ACHN (cell line): ENCODE results near the gene PRPF19.
"Not testable (repeated sequence)": the region's sequence is repeated elsewhere in the genome, so short reads cannot be mapped to it uniquely, and the experiment has no call there.

Experiments used
- DNase-seq: peaks from one replicate; pipeline ENCODE4 v3.0.0-alpha.2; 2015
- in situ Hi-C: cut with HindIII; loops from 2 replicates; pipeline ENCODE4 v1.10.0; 2017; ENCODE audit warnings: low sequenced_read_pairs, low pct_ligation_motif_present, low pct_unique_long_range_greater_than_20kb

Gene PRPF19

DNA sequence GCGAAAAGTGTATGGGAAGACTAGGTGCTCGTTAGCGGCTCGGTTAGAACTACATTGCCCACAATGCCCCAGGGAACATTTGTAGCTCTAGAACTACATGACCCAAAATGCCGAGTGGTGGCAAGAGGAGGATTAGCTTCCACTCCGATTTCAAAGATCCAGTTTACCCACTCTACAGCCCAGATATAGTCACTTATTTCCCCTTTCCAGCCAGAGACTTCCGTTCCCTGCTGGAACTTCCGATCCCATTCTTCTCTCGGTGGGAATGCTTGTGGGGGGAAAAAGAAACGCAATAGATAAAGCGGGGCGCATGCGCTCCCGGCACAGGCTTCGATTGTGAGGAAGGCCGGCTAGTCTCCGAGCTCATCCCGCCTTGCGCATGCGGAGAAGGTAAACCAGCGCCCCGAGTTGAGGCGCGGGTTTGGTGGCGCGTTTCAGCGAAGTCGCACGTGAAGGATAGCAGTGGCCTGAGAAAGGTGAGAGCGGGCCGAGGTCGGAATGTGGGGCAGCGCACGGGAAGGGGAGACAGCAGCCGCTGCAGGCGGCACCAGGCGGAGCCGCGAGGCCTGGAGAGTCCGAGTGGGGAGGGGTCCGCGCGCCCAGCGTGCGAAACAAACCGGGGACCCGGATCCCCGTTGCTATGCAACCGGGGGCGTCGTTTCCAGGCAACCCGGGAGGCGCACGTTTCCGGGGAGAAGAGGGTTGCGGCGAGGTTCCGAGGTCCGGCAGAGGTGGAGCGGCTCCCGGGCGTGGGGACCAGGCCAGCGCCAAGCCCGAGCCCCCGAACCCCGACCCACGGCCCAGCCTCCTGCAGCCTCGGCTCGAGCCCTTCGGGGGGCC, 7.6 kb upstream of the PRPF19 start, which contains the start of gene TMEM109:
Gene TMEM109, plus strand, starts transcription at position 366 of the 840 bp plus-strand sequence. CDS start 5,536 bp downstream, outside the sequence.
- in situ Hi-C loops: no loop called here

GRCh38 chr11:60912851-60913528, 6.6 kb upstream of the PRPF19 start:
- in situ Hi-C loops: no loop called here
- DNase-seq: no peak

More for the DNA sequence above, 7.6 kb upstream of the PRPF19 start, which contains the start of gene TMEM109:
- peak; percentile 84 for DNase-seq

- DNase-seq: no peak
- in situ Hi-C loops: no loop called here
Measured at GRCh38 chr11:60912223-60912850, 6.0 kb upstream of the PRPF19 start.

DNA sequence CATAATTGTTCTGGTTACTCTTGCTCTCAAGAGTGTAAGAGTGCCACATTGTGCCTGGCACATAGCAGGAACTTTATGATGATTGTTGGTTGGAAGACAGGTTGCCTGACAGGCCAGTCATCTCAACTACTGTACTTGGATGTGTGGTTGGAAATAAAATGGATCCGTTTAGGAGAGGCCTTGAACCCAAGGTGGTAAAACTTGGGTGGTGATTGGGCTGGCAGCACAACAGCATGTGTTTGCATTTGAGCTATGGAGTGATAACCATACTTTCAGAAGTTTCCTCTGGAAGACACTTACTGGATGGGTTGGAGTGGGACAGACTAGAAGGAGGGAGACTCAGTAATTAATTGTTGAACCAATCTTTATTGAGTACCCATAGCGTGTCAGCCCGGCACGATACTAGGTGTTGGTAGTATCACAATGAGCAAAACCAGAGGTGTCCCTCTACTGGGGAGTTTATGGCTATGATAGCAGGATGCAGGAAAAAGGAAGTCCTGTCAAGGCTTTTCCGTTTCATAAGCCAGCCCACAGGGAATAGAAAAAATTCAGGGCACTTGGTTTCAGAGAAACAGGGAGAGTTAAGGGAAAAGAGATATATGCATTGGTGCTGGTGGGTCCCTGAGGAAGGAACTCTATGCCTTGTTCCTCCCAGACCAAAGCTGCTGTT, 4.5 kb upstream of the PRPF19 start:
- DNase-seq: no peak
- in situ Hi-C loops: no loop called here

DNA sequence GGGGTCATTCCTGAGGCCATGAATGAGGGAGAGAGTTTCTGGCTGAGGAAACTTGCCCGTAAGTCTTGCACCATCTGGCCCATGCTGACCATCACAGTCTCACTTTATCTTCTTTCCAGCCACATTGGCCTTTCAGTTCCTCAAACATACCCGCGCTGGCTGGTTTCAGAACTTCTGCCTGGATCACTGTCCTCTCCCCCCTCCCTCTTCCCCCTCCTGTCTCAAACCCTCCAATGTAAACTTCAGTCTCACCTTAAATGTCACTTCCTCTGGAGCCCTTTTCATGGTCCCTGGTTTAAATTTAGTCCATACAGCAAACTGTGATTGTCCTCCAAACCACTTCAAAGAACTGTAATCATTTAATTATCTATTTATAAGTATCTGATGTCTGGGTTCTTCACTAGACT, 3.9 kb upstream of the PRPF19 start:
- no peak for DNase-seq
- in situ Hi-C loops: no loop called here

DNA sequence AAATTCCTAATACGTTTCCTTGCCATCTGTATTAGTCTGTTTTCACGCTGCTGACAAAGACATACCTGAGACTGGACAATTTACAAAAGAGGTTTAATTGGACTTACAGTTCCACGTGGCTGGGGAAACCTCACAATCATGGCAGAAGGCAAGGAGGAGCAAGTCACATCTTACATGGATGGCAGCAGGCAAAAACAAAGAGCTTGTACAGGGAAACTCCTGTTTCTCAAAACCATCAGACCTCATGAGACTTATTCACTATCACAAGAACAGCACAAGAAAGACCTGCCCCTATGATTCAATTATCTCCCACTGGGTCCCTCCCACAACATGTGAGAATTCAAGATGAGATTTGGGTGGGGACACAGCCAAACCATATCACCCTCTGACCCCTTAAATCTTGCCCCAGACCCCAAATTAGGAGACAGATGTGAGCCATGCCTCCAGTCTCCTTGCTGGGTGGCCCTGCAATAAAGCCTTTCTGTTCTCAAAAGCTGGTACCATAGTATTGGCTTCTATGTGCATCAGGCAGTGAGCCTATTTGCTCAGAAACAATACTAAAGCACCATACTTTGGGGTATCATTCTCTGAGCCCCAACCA, 3.4 kb upstream of the PRPF19 start:
- DNase-seq, in situ Hi-C loops: not testable (repeated sequence)

- no peak for DNase-seq
- in situ Hi-C loops: no loop called here
Measured at GRCh38 chr11:60908803-60909202, 2.4 kb upstream of the PRPF19 start.

- DNase-seq: peak; percentile 39
Measured at GRCh38 chr11:60905551-60906113, 753 bp downstream of the PRPF19 start.

DNA sequence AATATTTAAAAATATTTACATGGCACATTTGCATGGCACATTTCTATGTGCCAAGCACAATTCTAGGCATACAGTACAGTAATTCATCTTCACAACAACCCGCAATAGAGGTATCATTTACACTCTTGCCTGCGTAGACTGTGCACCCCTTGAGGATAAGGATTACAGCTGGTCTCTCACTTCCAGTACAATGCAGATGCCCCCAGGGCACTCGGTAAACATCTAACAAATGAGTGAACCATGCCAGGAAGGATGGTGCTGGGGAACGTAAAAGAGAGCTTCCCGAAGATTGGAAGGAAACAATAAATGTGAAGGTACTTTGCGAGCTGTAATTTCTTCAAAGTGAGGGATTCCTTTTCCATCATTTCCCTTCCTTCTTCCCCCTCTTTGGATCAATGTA, 1.3 kb downstream of the PRPF19 start:
- no peak for DNase-seq
- in situ Hi-C loops: no loop called here

More at GRCh38 chr11:60905551-60906113, 753 bp downstream of the PRPF19 start:
- in situ Hi-C loops: no loop called here

DNA sequence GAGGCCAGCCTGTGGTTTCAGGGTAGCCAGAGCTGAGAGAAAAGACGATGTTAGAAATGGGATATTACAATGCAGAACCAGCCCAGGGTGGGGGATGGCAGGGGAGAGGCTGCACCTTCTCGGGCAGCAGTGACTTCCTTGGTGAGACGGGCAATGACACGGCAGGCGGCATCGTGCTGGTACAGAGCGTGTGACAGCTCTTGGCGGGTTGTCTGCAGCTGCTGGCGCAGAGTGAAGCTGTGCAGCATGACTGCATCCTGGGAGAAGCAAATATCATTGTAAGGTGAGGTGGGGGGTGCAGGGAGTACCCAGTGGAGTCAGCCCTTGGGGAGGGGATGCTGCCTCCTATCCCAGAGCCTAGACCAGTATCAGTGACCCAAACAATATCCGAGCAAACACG, 3.8 kb downstream of the PRPF19 start:
- no peak for DNase-seq
- in situ Hi-C loops: no loop called here

GRCh38 chr11:60900673-60901404, 5.5 kb downstream of the PRPF19 start:
- in situ Hi-C loops: no loop called here
- DNase-seq: no peak

DNA sequence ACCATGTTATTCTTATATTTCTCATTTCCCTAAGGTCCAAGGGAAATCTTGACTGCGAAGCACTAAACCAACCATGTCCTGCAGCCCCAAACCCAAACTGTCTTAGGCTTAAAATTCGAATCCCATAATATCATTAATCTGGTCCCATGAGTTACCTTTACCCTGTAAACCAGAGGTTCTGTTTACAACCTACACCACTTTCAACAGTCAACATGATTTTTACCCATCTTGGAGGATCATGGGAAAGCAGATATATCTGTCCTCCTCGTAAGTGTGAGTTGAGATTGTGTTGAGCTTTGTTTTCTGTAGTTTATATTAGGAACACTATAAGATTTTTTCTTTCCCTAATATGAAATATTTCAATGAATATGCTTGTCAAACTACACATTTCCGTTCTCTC, 6.4 kb downstream of the PRPF19 start:
- in situ Hi-C loops: no loop called here

GRCh38 chr11:60899046-60899936, 7.1 kb downstream of the PRPF19 start:
- peak; percentile 67 for DNase-seq
- in situ Hi-C loops: no loop called here

More for the DNA sequence above, 6.4 kb downstream of the PRPF19 start:
- no peak for DNase-seq

DNA sequence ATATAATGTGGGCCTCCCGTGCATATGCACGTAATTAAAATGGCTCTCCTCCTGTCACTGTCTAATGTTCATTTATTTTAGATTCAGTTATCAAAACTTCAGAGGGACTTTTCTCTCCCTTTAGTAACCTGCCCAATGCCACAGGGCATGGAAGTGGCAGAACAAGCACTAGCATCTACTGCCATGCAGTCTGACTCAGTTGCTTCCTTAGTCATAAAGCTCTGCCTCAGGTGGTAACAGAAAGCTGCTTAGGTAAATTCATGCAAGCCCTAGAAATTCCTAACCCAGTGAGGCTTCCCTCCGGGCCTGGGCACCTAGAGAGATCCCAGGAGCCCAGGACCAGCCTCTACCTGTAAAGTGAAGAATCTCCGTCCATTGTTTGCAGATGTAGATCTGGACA, 8.9 kb downstream of the PRPF19 start:
- in situ Hi-C loops: no loop called here
- DNase-seq: no peak

GRCh38 chr11:60895687-60896086, 10.7 kb downstream of the PRPF19 start:
- DNase-seq: no peak
- in situ Hi-C loops: no loop called here

DNA sequence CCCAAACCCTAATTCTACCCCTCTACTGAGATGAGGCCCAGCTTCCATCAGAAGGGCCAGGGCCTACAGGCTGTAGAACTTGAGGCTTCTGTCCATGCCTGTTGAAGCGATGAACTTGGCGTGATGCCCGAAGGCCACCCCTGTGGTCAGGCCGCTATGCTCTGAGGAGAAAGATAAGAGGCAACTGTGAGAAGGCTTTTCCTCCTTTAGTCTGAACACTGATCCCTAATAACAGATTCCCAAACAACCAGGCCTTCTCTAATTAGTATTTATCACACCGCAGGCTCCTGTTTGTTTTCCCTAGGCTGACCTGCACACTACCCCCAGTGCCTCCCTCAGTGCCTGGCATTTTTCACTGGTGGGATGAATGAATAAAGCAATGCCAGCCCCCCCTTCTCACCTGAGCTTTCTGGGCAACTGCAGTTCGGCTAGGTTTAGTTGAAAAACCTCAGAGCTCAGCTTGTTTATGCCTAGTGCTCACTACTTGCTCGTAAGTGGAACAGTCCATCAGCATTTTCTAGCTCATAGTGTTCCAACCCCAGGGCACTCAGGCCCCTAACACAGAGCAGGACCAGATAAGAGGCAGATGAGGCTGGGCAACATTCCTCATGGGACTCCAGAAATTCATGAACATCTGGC, 15.2 kb downstream of the PRPF19 start:
- no peak for DNase-seq
- in situ Hi-C loops: no loop called here
